GDM1 (cell line): ENCODE data around the gene PRXL2C.
"Not testable (repeated sequence)": the region's sequence is repeated elsewhere in the genome, so short reads cannot be mapped to it uniquely, and the experiment has no call there.

Experiments used
- DNase-seq: peaks from one replicate; lab custom pipeline; 2025; lab: John Stamatoyannopoulos, UW

The PRXL2C gene

GRCh38 chr9:96655198-96655851 lies at the start of gene PRXL2C:
Gene PRXL2C (minus strand): TSS chr9:96655317. CDS start chr9:96655281, 36 bp downstream.
- DNase-seq: no peak

- not testable (repeated sequence) for DNase-seq
Observed at GRCh38 chr9:96700721-96701375, 45.7 kb upstream of the PRXL2C start.

- DNase-seq: no peak
Observed at GRCh38 chr9:96691326-96691725, 36.2 kb upstream of the PRXL2C start.

DNA sequence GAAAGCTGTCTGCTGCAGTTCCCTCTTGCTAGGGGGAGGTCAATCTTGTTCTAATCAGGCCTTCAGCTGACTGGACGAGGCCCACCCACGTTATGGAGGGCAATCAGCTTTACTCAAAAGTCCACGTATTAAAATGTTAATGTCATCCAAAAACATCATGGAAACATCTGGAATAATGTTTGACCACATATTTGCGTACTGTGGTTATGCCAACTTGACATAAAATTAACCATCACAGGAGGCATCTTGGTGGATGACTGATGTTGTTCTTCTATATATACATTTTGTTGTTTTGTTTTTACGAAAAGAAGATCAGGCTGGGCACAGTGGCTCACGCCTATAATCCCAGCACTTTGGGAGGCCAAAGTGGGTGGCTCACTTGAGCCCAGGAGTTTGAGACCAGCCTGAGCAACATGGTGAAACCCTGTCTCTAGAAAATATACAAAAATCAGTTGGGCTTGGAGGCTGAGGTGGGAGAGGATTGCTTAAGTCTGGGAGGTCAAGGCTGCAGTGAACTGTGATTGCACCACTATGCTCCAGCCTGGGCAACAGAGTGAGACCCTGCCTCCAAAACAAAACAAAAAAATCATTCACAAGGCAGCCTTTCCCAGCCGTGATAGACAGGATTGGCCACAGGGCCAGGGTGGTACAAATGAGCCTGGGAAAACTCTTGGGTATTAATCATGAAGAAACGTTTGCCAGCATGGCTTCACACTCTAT lies 33.8 kb upstream of the PRXL2C start:
- no peak for DNase-seq

- DNase-seq: no peak
Observed at GRCh38 chr9:96688187-96688586, 33.1 kb upstream of the PRXL2C start.

GRCh38 chr9:96686638-96687335 lies 31.7 kb upstream of the PRXL2C start:
- DNase-seq: no peak

DNA sequence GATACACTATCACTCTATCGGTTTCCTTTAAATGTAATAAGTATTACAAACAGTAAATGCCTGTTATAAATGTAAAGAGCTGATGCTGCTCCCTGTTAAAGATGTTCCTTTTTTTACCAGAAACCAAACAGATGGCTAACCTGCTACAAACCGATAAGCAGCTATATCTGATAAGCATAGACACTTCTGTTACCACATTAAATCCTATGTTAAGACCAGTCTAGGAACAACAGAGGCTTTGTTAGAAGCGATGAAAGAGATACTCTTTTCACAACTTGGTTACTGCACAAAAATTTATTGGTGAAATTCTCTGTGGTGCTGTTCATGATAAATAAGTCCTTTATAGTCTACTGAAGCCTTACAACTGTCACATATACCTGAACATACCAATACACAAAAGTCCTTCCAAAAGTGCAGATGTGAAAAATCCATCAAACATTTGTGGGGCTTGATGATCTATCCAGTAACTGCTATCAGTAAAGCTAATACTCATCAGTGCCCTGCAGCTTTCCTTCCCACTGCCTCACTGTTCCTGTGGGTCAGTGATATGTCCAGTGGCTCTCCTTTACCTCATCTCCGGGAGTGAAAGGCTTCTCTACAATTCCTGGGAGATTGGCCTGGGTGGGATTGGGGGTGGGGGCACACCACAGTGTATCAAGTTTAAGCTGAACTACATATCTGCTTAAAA lies 25.8 kb upstream of the PRXL2C start:
- no peak for DNase-seq

- DNase-seq: no peak
Observed at GRCh38 chr9:96674906-96675538, 19.9 kb upstream of the PRXL2C start.

DNA sequence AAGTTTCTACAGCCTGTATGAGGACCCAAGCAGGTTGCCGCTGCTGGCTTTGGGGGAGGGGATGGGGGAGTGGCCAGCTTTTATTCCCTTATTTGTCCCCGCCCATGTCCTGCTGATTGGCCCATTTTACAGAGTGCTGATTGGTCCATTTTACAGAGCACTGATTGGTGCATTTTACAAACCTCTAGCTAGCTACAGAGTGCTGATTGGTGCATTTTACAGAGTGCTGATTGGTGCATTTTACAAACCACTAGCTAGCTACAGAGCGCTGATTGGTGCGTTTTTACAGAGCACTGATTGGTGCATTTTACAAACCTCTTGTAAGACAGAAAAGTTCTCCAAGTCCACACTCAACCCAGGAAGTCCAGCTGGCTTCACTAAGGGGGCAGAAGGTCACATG lies 18.7 kb upstream of the PRXL2C start:
- not testable (repeated sequence) for DNase-seq

DNA sequence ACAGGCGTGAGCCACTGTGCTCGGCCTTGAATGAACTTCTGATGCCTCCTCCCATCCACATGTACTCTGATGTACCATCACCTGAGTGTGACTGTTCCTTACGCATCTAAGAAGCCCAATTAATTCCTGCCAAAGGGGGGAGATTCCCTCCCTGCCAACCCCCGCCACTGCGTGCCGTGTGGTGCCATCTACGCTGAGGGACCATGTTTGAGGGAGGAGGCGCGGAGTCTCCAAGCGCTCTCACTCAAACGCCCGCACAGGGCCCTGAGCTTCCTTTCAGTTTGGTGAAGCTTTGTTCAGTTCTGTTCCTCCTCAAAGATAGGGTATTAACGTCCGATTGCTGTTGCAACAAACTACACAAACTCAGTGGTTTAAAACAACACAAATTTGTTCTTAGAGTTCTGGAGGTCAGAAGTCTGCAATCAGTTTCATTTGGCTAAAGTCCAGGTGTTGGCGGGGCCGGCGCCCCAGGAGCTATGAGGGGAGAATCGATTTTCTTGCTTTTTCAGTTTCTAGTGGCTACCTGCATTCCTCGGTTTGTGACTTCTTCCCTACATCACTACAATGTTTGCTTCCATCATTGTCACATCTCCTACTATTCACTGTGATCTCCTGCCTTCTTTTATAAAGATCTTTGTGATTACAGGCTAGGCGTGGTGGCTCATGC lies 13.9 kb upstream of the PRXL2C start:
- no peak for DNase-seq

- DNase-seq: no peak
Observed at GRCh38 chr9:96667363-96667728, 12.2 kb upstream of the PRXL2C start.

GRCh38 chr9:96666653-96667362 lies 11.7 kb upstream of the PRXL2C start:
- not testable (repeated sequence) for DNase-seq

DNA sequence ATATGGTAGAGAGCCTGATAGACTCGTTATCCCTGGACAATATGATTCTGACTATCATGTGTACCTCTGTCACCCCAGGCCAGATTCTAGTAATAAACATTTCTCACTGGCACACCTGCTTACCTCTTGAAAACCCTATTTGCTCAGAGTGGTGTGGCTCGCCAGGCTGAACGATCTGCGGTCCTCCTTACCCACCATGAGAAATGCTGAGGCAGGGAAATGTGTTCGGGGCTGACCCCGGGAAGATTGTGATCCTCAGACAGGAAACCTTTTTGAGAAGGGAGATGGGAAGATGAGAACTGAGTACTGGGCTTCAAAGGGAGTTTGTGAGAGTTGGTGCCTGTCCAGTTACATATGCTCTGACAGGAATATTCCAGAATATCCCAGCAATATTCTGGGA lies 10.7 kb upstream of the PRXL2C start:
- DNase-seq: no peak

DNA sequence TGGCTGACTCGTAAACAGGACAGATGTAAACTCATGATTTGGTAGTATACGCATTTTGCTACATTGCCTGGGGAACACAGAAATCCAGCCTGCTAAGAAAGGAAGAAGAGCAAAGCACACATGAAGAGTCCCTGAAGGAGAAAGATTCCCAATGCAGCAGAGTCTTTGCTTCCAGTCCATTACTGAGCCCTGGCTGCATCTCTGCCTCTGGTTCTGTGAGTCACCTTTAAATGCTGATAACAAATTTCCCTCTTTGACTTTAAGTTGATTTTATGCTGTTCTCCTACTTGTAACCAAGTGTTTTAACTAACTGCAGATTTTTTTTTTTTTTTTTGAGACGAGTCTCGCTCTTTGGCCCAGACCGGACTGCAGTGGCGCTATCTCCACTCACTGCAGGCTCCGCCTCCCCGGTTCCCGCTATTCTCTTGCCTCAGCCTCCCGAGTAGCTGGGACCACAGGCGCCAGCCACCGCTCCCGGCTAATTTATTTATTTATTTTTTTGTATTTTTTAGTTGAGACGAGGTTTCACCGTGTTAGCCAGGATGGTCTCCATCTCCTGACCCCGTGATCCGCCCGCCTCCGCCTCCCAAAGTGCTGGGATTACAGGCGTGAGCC lies 8.5 kb upstream of the PRXL2C start:
- no peak for DNase-seq

- DNase-seq: no peak
Observed at GRCh38 chr9:96661711-96662110, 6.6 kb upstream of the PRXL2C start.

DNA sequence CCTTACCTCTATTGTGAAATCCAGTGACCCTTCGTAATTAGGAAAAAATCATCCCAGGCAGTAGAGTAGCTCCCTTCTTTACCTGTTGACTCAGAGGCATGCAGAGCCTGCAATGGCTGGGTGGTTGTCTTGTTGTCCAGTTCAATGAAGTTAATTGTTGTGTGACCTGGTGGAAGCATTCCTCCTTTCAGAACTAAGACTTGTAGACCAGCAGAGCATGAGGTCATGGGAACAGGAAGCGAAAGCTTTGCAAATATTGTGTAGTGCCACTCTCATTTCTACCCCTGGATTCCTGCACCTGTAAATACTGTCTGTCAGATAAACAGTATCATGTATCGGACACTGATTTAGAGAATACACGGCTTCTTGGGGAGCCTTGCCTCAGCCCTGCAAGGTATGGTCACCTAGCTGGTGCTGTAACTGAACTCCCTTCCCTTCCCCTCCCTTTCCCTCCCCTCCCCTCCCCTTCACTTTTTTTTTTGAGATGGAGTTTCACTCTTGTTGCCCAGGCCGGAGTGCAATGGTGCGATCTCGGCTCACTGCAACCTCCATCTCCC lies 5.7 kb upstream of the PRXL2C start:
- no peak for DNase-seq

DNA sequence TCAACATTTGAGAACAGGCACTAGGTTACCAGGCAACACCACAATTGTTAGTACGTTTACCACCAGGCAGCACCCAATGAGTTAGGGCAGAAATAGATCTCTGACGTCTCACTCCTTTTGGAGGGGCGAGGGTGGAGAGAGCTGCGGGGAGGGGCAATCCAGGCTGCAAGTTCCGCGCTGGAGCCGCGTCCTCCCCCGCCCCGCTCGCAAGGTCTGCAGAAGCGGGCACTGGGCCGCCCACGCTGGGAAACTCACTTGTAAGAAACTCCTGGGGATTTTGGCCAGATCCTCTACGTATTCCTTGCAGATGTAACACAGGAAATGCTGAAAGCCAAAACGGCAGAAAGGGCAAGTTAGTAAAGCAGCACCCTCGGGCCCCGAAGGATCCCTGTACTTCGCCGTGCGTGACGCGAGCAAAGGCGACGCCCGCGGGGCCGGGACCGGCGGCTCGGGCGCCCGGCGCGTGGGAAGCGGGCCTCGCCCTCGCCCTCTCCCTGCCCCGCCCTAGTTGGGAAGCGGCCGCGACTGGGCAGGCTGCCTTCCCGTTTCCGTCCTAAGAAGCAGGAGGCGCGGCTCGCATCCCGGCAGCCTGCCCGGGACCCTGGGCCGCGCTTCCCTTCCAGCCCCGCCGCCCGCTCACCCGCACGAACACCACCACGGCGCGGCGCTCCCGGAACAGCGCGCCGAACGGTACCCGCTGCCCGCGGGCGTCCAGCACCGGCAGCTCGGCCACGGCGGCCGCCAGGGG lies 493 bp downstream of the PRXL2C start:
- DNase-seq: no peak

GRCh38 chr9:96651626-96652025 lies 3.5 kb downstream of the PRXL2C start:
- DNase-seq: no peak
